GM18508 (cell line): ENCODE measurements around the gene LRRC59.

Experiments
- ATAC-seq: cut with Tn5 transposase; IDR thresholded peaks from one replicate; pipeline ENCODE4 v1.9.1; 2021; ENCODE audit warnings: moderate number of reproducible peaks; ENCODE audit not compliant: insufficient read depth, unreplicated experiment

Gene LRRC59

GRCh38 chr17:50389534-50389933, 7.8 kb downstream of the LRRC59 start:
- ATAC-seq: no peak

GRCh38 chr17:50388728-50389127, 8.6 kb downstream of the LRRC59 start:
- no peak for ATAC-seq

GRCh38 chr17:50386510-50386909, 10.8 kb downstream of the LRRC59 start:
- ATAC-seq: no peak

GRCh38 chr17:50382931-50383330, 14.4 kb downstream of the LRRC59 start:
- ATAC-seq: no peak

GRCh38 chr17:50381920-50382319, 15.4 kb downstream of the LRRC59 start:
- no peak for ATAC-seq

GRCh38 chr17:50381260-50381815, 16.0 kb downstream of the LRRC59 start:
- ATAC-seq: no peak

- ATAC-seq: no peak
Observed at GRCh38 chr17:50380369-50381259, 16.7 kb downstream of the LRRC59 start.

- no peak for ATAC-seq
Observed at GRCh38 chr17:50379351-50380132, 17.8 kb downstream of the LRRC59 start.

GRCh38 chr17:50375858-50376538, 21.3 kb downstream of the LRRC59 start:
- no peak for ATAC-seq

GRCh38 chr17:50373705-50374104, 23.6 kb downstream of the LRRC59 start:
- no peak for ATAC-seq

- ATAC-seq: peak; percentile 63
Observed at GRCh38 chr17:50372758-50373556, 24.4 kb downstream of the LRRC59 start, which contains the start of the genes EME1 and MRPL27. Gene EME1, plus strand, starts transcription at chr17:50373229. Its CDS starts 1,980 bp downstream, at chr17:50375209. Gene MRPL27, minus strand, starts transcription at chr17:50373184. Its CDS starts 14 bp downstream, at chr17:50373170.

GRCh38 chr17:50372222-50372757, 25.0 kb downstream of the LRRC59 start:
- no peak for ATAC-seq

- no peak for ATAC-seq
Observed at GRCh38 chr17:50371526-50371925, 25.8 kb downstream of the LRRC59 start.

GRCh38 chr17:50370052-50370451, 27.3 kb downstream of the LRRC59 start:
- no peak for ATAC-seq

GRCh38 chr17:50367401-50367800, 29.9 kb downstream of the LRRC59 start:
- no peak for ATAC-seq

- no peak for ATAC-seq
Observed at GRCh38 chr17:50365649-50366393, 31.5 kb downstream of the LRRC59 start.

GRCh38 chr17:50365165-50365564, 32.2 kb downstream of the LRRC59 start:
- ATAC-seq: no peak

- ATAC-seq: no peak
Observed at GRCh38 chr17:50364715-50365114, 32.6 kb downstream of the LRRC59 start.

GRCh38 chr17:50364061-50364458, 33.3 kb downstream of the LRRC59 start:
- no peak for ATAC-seq
